Keratinocyte (primary cell): ENCODE measurements around the gene DDX46. TPM values are rescaled to one million over a fixed set of nuclear protein-coding genes. Genes with fewer than 3 reads are reported as not detected.

Experiments
- polyA plus RNA-seq, 5 experiments: library from polyadenylated mRNA; depleted of rRNA in 3 of 5; stranded (reverse) in 3 of 5; stranded (forward) in 1 of 5; unstranded in 1 of 5; fragments of >200 nt; gene quantifications; 1 replicate in 1 of 5; 2 replicates in 3 of 5; 3 replicates in 1 of 5; pipeline versions ENCODE4 v1.2.1 to v1.2.3, GENCODE V29; 2011 to 2012; ENCODE audit warnings: missing spikeins in 2 of 5, low read depth in 1 of 5, low replicate concordance in 1 of 5
- small RNA-seq, 3 experiments: library from RNA; depleted of rRNA; stranded (forward); fragments of <200 nt; gene quantifications; one replicate each; pipeline ENCODE3, GENCODE V24; 2012; ENCODE audit warnings: low read depth in 3 of 3, low replicate concordance in 1 of 3; ENCODE audit not compliant: insufficient read length in 3 of 3

Gene DDX46
- polyA plus RNA-seq, 1 donor (not counting 4 experiments of a cell fraction or from before 2014, with no cell fraction given) = 39.0 TPM

Small RNA genes within 50 kb of the gene (small RNA-seq; reads per million reads assigned to genes)
- 0 to 0.25 (median 0) reads per million in 3 experiments for gene RNU6-757P

Other genes with a start within 250 kb of the DDX46 start
- gene JADE2, start 233.1 kb upstream of the DDX46 start, polyA plus RNA-seq = 8.4 to 15.5 TPM (median 11.1 TPM) in 3 replicates
- gene SAR1B, start 126.0 kb upstream of the DDX46 start, polyA plus RNA-seq = 36.1 to 56.1 TPM (median 39.2 TPM) in 3 replicates
- gene SEC24A, start 110.0 kb upstream of the DDX46 start, polyA plus RNA-seq = 14.2 to 19.2 TPM (median 18.3 TPM) in 3 replicates
- gene CAMLG, start 20.2 kb upstream of the DDX46 start, polyA plus RNA-seq = 10.0 to 19.9 TPM (median 13.0 TPM) in 3 replicates
- gene C5orf24, start 87.2 kb downstream of the DDX46 start, polyA plus RNA-seq = 29.0 to 36.5 TPM (median 29.6 TPM) in 3 replicates
- 24.7 to 35.8 TPM (median 31.4 TPM) in 3 replicates for gene TXNDC15, start 115.6 kb downstream of the DDX46 start, polyA plus RNA-seq
- 3.8 to 6.2 TPM (median 4.4 TPM) in 3 replicates for gene PCBD2, start 146.4 kb downstream of the DDX46 start, polyA plus RNA-seq
- 0.10 to 0.31 TPM (median 0.22 TPM) in 3 replicates for gene CATSPER3, start 209.1 kb downstream of the DDX46 start, polyA plus RNA-seq